Endothelial cell of umbilical vein (primary cell): ENCODE data around the gene ZNF879. TPM values are rescaled to one million over a fixed set of nuclear protein-coding genes. Genes with fewer than 3 reads are reported as not detected.

Source experiments
- BruUV-seq: library from RNA; stranded (reverse); fragments of 400-500 nt; replicated peaks from 2 replicates; lab custom pipeline; 2021; lab: Mats Ljungman, UMichigan
- CTCF ChIA-PET: fragments of 300-600, 350-600 bp; sonication (Branson Sonifier 250); formaldehyde crosslinking; loops from one replicate; lab custom pipeline; 2021; ENCODE audit warnings: antibody characterized with exemption, inconsistent platforms; lab: Charles Lee
- POLR2A ChIA-PET: fragments of 300-600, 350-600 bp; sonication (Branson Sonifier 250); formaldehyde crosslinking; loops from one replicate; lab custom pipeline; 2021; ENCODE audit warnings: antibody characterized with exemption, inconsistent platforms; lab: Charles Lee
- DNase-seq: peaks from one replicate; pipeline ENCODE4 v3.0.0-alpha.2; 2011; ENCODE audit warnings: low read depth, low spot score
- FAIRE-seq: peaks from 2 replicates; lab custom pipeline; 2011; peaks lifted over from hg19 to GRCh38; lab: Jason Lieb, UNC
- H2AFZ ChIP-seq: 2 replicates; pipeline ENCODE4 v1.6.0; 2012; ENCODE audit warnings: low read depth, low read length, control low read depth, inconsistent platforms
- H3K27ac ChIP-seq: 2 replicates; pipeline ENCODE4 v1.5.1; 2011; ENCODE audit warnings: low read depth, mild to moderate bottlenecking, control low read depth, low read length, moderate library complexity; ENCODE audit not compliant: insufficient read depth
- H3K27me3 ChIP-seq, 2 experiments: 2 replicates each; pipeline versions ENCODE4 v1.6.0 to v1.6.1; 2011; ENCODE audit warnings: low read length in 2 of 2, mixed read lengths in 1 of 2; ENCODE audit not compliant: control insufficient read depth in 2 of 2, insufficient read depth in 2 of 2
- H3K36me3 ChIP-seq, 2 experiments: 2 replicates in 1 of 2; 3 replicates in 1 of 2; pipeline ENCODE4 v1.5.1; 2011; ENCODE audit warnings: low read length in 2 of 2, mild to moderate bottlenecking in 1 of 2, moderate library complexity in 1 of 2; ENCODE audit not compliant: control insufficient read depth in 2 of 2, insufficient read depth in 2 of 2; ENCODE audit errors: extremely low read depth in 1 of 2
- H3K4me1 ChIP-seq: 3 replicates; pipeline ENCODE4 v1.5.1; 2011; ENCODE audit warnings: mild to moderate bottlenecking, low read length; ENCODE audit not compliant: control insufficient read depth, insufficient read depth; ENCODE audit errors: extremely low read depth
- H3K4me2 ChIP-seq: 2 replicates; pipeline ENCODE4 v1.6.1; 2011; ENCODE audit warnings: low read length, control low read depth, mixed read lengths; ENCODE audit not compliant: insufficient read depth
- H3K4me3 ChIP-seq, 3 experiments: fragments of 200-600 bp in 1 of 3; sonication (generic), shearing (Covaris generic) in 1 of 3; replicated peaks in 1 of 3; 2 replicates each; pipeline ENCODE4 v1.5.1; 2011 to 2016; ENCODE audit warnings: control low read depth in 3 of 3, low read length in 3 of 3, mild to moderate bottlenecking in 2 of 3, inconsistent platforms in 1 of 3, low read depth in 1 of 3, moderate library complexity in 1 of 3; ENCODE audit not compliant: insufficient read depth in 1 of 3
- H3K79me2 ChIP-seq: 2 replicates; pipeline ENCODE4 v1.6.0; 2012; ENCODE audit warnings: low read length, inconsistent platforms; ENCODE audit not compliant: control insufficient read depth, insufficient read depth
- H3K9ac ChIP-seq: replicated peaks from 2 replicates; pipeline ENCODE3; 2011; ENCODE audit warnings: low read length, control low read depth; ENCODE audit not compliant: insufficient read depth; ENCODE audit errors: extremely low read depth
- H3K9me1 ChIP-seq: replicated peaks from 3 replicates; pipeline ENCODE4 v1.6.0; 2011; ENCODE audit warnings: mild to moderate bottlenecking, low read length; ENCODE audit not compliant: control insufficient read depth, insufficient read depth; ENCODE audit errors: extremely low read depth
- H3K9me3 ChIP-seq: replicated peaks from 2 replicates; pipeline ENCODE4 v1.5.1; 2012; ENCODE audit warnings: low read length, inconsistent platforms; ENCODE audit not compliant: control insufficient read depth, insufficient read depth
- H4K20me1 ChIP-seq: replicated peaks from 2 replicates; pipeline ENCODE3; 2011; ENCODE audit warnings: mild to moderate bottlenecking, low read length; ENCODE audit not compliant: control insufficient read depth, insufficient read depth; ENCODE audit errors: extremely low read depth
- CTCF ChIP-seq, 2 donors: IDR thresholded peaks; 1 replicate in 1 of 2; 2 replicates in 1 of 2; pipeline ENCODE4 v1.5.1; 2011; ENCODE audit warnings: low read length in 2 of 2, mild to moderate bottlenecking in 2 of 2, moderate library complexity in 2 of 2, control low read depth in 1 of 2, inconsistent platforms in 1 of 2, low read depth in 1 of 2; ENCODE audit not compliant: insufficient read depth in 1 of 2; ENCODE audit errors: extremely low read depth in 1 of 2
- EZH2 ChIP-seq: IDR thresholded peaks from 2 replicates; pipeline ENCODE4 v1.6.1; 2012; ENCODE audit warnings: borderline replicate concordance, low read depth, mild to moderate bottlenecking, moderate library complexity, low read length, inconsistent platforms; ENCODE audit not compliant: severe bottlenecking
- FOS ChIP-seq: IDR thresholded peaks from 2 replicates; pipeline ENCODE4 v1.6.1; 2011; ENCODE audit warnings: mild to moderate bottlenecking, low read length, moderate library complexity, borderline replicate concordance; ENCODE audit not compliant: insufficient read depth
- GATA2 ChIP-seq: IDR thresholded peaks from 2 replicates; pipeline ENCODE4 v1.7.0; 2011; ENCODE audit warnings: low read depth, mild to moderate bottlenecking, moderate library complexity, mixed read lengths, low read length; ENCODE audit not compliant: insufficient read length, insufficient read depth
- JUN ChIP-seq: IDR thresholded peaks from 2 replicates; pipeline ENCODE4 v1.6.1; 2011; ENCODE audit warnings: borderline replicate concordance, low read depth; ENCODE audit not compliant: insufficient read length, insufficient read depth
- MAX ChIP-seq: IDR thresholded peaks from 2 replicates; pipeline ENCODE4 v1.6.1; 2011; ENCODE audit not compliant: insufficient read depth, insufficient read length
- MYC ChIP-seq: IDR thresholded peaks from one replicate; pipeline ENCODE4 v1.6.1; 2011; ENCODE audit warnings: mild to moderate bottlenecking, low read depth, low read length
- POLR2A ChIP-seq: IDR thresholded peaks from 2 replicates; pipeline ENCODE4 v1.6.1; 2012; ENCODE audit warnings: low read depth, mild to moderate bottlenecking, control low read depth, low read length
- POLR2AphosphoS5 ChIP-seq: IDR thresholded peaks from 2 replicates; pipeline ENCODE4 v1.6.1; 2012; ENCODE audit warnings: low read depth, mild to moderate bottlenecking, control low read depth, low read length, moderate library complexity; ENCODE audit not compliant: insufficient read depth
- dilution Hi-C: fragments of 300-500 bp; cut with MboI; formaldehyde crosslinking; loops from one replicate; pipeline ENCODE4 v1.15.0; 2019; ENCODE audit warnings: low sequenced_read_pairs; ENCODE audit not compliant: extremely low pct_ligation_motif_present
- intact Hi-C: fragments of 100-400 bp; cut with micrococcal nuclease; formaldehyde crosslinking; loops from one replicate; pipeline ENCODE4 v1.10.0; 2022
- polyA plus RNA-seq, 4 experiments: library from polyadenylated mRNA; depleted of rRNA in 3 of 4; stranded (reverse) in 3 of 4; unstranded in 1 of 4; fragments of >200 nt; gene quantifications; 2 replicates each; pipeline versions ENCODE4 v1.2.1 to v1.2.3, GENCODE V29; 2011 to 2012; ENCODE audit warnings: missing spikeins in 1 of 4
- total RNA-seq: library from RNA; stranded (reverse); gene quantifications from 2 replicates; pipeline ENCODE4 v1.2.3, GENCODE V29; 2021

The ZNF879 gene
- total and polyA plus RNA-seq, 2 donors (not counting 3 experiments of a cell fraction or from before 2014, with no cell fraction given) = 2.4 to 2.7 TPM

DNA sequence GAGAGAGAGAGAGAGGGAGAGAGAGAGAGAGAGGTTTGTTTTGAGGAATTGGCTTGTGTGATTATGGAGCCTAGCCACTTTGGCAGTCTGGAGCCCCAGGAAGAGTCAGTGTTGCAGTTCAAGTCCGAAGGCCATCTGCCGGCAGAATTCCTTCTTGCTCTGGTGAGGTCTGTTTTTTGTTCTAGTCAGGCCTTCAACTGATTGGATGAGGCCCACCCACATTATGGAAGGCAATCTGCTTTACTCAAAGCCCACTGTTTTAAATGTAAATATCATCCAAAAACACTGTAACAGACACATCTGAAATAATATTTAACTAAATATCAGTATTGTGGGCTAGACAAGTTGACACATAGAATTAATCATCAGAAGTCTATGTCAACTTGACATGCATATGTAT, 17.0 kb upstream of the ZNF879 start:
- no peak overlapping the region for H3K9ac ChIP-seq
- no peak for TF ChIP-seq POLR2AphosphoS5
- no peak for TF ChIP-seq POLR2A
- TF ChIP-seq MAX = no peak
- no peak for TF ChIP-seq EZH2
- TF ChIP-seq MYC = no peak
- no peak for TF ChIP-seq GATA2
- no peak for TF ChIP-seq FOS
- TF ChIP-seq CTCF (IDR thresholded peaks at IDR 0.05; ENCODE audit: extremely low read depth in 1 of 2, insufficient read depth in 1 of 2, low read depth in 1 of 2, low read length in 2 of 2) = no peak
- TF ChIP-seq JUN = no peak
- H4K20me1 ChIP-seq = no peaks in the 10 kb centered on the region
- no peaks in the 10 kb centered on the region for H3K4me1 ChIP-seq
- ChIA-PET CTCF (no interaction called here), POLR2A (no interaction called here)
- no peaks in the 10 kb centered on the region for H3K36me3 ChIP-seq
- H3K27me3 ChIP-seq = no peaks in the 10 kb centered on the region
- H3K4me3 ChIP-seq = no peak overlapping the region
- no peaks in the 10 kb centered on the region for H3K9me1 ChIP-seq
- intact Hi-C loops = no loop called here
- no peak overlapping the region for H2AFZ ChIP-seq
- H3K9me3 ChIP-seq = no peaks in the 10 kb centered on the region
- DNase-seq (no peak), FAIRE-seq (no peak)
- BruUV-seq = no TSS peak
- no peak overlapping the region for H3K4me2 ChIP-seq
- dilution Hi-C loops = no loop called here
- H3K79me2 ChIP-seq = no peaks in the 10 kb centered on the region
- H3K27ac ChIP-seq = no peak overlapping the region
